GM06990 (cell line): ENCODE data around the gene KCNN3.

Experiments used
- DNase-seq: peaks from one replicate; pipeline ENCODE4 v3.0.0-alpha.2; 2011; ENCODE audit not compliant: insufficient read length; ENCODE audit errors: extremely low read depth
- H3K27me3 ChIP-seq: replicated peaks from 2 replicates; pipeline ENCODE4 v1.6.0; 2011; ENCODE audit warnings: low read length; ENCODE audit not compliant: control insufficient read depth, insufficient read depth
- H3K36me3 ChIP-seq: 2 replicates; pipeline ENCODE4 v1.5.1; 2011; ENCODE audit warnings: low read length; ENCODE audit not compliant: control insufficient read depth, insufficient read depth
- H3K4me3 ChIP-seq: replicated peaks from 2 replicates; pipeline ENCODE4 v1.5.1; 2011; ENCODE audit warnings: low read depth, mild to moderate bottlenecking, control low read depth, low read length
- TF ChIP-seq, protein P1 (sequence below): IDR thresholded peaks from 2 replicates; pipeline ENCODE4 v1.5.1; 2011; ENCODE audit warnings: low read length, control low read depth, mild to moderate bottlenecking, inconsistent platforms; ENCODE audit not compliant: insufficient read depth, poor library complexity, severe bottlenecking

Gene KCNN3

DNA sequence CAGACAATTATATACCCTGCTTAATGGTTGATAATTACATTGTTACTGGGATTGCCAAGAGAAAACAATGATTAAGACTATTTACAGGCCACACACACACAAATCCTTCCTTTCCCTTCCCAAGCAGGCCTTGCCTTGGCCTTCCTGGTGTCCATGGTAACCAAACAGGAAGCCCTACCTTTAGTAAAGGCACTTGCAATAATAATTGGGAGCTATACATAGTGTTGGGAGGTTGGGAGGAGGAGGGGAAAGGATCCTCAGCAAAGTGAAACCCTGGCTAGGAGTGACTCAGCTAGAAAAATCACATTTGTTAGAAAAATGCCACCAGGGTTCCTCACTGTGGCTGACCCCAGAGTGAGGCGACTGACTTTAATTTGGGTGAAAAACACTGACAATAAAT lies 139.8 kb downstream of the KCNN3 start:
- Histone ChIP-seq H3K4me3 (no peak overlapping the region), H3K27me3 (no peaks in the 10 kb centered on the region), H3K36me3 (peaks cover 24% of the 10 kb centered on the region)
- DNase-seq: no peak
- TF ChIP-seq, protein P1, sequence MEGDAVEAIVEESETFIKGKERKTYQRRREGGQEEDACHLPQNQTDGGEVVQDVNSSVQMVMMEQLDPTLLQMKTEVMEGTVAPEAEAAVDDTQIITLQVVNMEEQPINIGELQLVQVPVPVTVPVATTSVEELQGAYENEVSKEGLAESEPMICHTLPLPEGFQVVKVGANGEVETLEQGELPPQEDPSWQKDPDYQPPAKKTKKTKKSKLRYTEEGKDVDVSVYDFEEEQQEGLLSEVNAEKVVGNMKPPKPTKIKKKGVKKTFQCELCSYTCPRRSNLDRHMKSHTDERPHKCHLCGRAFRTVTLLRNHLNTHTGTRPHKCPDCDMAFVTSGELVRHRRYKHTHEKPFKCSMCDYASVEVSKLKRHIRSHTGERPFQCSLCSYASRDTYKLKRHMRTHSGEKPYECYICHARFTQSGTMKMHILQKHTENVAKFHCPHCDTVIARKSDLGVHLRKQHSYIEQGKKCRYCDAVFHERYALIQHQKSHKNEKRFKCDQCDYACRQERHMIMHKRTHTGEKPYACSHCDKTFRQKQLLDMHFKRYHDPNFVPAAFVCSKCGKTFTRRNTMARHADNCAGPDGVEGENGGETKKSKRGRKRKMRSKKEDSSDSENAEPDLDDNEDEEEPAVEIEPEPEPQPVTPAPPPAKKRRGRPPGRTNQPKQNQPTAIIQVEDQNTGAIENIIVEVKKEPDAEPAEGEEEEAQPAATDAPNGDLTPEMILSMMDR: no peak

DNA sequence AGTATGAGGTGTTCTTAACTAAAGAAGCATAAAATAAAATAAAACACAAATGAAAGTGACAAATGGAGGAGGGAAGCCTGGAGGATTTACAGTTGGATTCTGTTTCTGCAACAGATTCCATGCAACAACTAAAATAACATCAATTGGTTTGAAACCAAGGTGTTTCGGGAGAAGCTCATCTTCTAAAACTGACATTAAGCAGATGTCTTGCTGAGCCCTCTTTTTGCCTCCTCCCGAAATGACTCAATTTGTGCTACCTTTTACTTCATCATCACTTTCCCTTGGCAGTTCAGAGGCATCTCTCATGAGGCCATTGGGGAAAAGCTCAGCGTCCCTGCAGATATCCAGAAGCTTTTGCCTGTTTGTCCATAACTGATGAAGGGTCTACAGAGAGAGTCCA lies 140.5 kb downstream of the KCNN3 start:
- TF ChIP-seq, protein P1: no peak
- H3K36me3 ChIP-seq: peaks cover 22% of the 10 kb centered on the region
- H3K27me3 ChIP-seq: no peaks in the 10 kb centered on the region

DNA sequence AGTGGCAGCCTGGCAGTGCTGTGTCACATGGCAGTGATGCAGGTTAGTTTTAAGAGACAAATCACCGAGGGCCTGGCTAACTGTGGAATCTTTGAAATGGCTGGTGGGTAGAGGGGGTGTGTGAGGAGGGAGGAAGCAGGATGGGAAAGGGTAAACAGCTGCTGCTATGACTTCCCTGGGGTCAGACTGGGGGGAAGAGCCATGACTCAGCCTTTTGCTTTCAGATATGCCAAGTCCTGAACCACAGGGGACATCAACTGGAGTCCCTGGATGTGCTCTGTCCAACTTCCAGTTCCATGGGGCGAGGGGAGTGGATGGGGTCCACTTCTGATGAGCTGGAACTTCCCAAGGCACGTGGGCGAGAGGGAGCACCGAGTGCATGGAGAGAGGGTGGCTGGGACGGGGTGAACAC lies 141.0 kb downstream of the KCNN3 start:
- H3K4me3 ChIP-seq: no peak overlapping the region
- no peaks in the 10 kb centered on the region for H3K27me3 ChIP-seq
- no peak for DNase-seq
- TF ChIP-seq, protein P1: no peak
- H3K36me3 ChIP-seq: peaks cover 18% of the 10 kb centered on the region

More for the DNA sequence above, 140.5 kb downstream of the KCNN3 start:
- H3K4me3 ChIP-seq: no peak overlapping the region
- no peak for DNase-seq

DNA sequence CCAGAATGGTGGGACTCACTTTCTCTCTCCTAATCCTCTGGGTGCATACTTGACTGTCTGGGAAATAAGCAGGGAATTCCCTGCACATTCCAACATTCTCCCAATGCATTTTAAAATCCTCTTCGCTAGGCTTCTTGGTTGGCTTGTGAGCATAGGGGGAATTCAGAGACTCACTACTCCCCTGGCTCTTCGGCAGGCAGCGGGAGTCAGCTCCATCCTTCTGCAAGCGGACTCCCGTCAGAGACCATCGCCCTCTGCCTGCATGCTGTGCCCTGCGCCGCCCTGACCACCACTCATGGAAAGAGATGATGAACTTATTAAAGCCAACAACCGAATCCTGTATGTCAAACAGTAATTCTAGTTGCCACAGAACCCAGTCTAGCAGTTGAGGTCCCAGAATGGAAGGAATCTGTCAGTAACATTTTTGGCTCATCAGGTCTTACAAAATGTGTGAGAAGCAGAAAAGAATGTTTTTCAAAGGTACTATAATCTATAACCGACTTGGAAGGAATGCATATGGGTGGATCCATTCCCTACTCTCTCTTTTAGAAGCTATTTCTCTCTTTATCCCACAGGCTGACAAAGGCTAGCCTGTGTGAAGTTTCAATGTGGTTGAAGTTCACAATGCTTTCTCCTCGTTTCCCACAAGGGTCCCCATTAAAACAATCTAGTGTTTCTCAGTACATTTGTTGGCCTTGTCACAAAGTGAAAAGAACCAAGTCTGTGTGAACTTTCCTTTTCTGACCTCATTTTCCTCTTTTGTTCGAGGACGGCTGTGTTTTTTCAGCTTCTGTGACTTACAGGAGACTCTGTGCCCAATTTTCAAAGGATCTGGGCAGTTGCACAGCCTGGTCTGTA lies 143.0 kb downstream of the KCNN3 start:
- no peaks in the 10 kb centered on the region for H3K27me3 ChIP-seq
- DNase-seq: no peak
- TF ChIP-seq, protein P1: no peak
- H3K36me3 ChIP-seq: peaks cover 12% of the 10 kb centered on the region
- no peak overlapping the region for H3K4me3 ChIP-seq

DNA sequence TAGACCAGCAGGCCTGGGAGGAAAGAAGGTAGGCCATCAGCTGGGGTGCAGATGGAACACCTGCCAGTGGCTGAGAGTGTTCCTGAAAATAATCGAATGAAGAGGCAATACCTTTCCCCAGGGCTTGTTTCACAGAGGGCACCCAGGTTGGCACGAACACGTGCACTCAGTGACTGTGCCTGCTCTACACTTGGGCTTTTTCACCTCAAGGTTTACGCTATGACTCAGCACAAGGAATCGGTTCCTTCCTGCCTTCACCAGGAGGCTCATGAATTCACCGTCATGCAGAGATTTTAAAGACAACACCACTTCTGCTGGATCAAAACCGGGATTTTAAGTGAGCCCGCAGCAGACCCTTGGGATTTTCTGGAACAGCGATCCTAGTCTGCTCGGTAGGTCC lies 143.6 kb downstream of the KCNN3 start:
- TF ChIP-seq, protein P1: no peak
- Histone ChIP-seq H3K4me3 (no peak overlapping the region), H3K27me3 (no peaks in the 10 kb centered on the region), H3K36me3 (peaks cover 12% of the 10 kb centered on the region)
- DNase-seq: no peak
